ENCODE data around the gene USE1. TPM values are rescaled to one million over a fixed set of nuclear protein-coding genes. Genes with fewer than 3 reads are reported as not detected.

Gene USE1
- total and polyA plus RNA-seq, 9 of the 15 experiments (the other 6 are each of a cell fraction or from before 2014, with no cell fraction given), result 17.3 to 52.4 (median 34.0) TPM

- TF ChIP-seq TEAD4 (IDR thresholded peaks at IDR 0.05; ENCODE audit: low read length) (no peak), TEAD4 (CRISPR knock-in tag; IDR thresholded peaks at IDR 0.05; ENCODE audit: borderline replicate concordance) (peak; percentile 53; the same call in 1 of the 2 replicates), TCF7L2 (IDR thresholded peaks at IDR 0.05; ENCODE audit: low read depth, low read length) (no peak), ZNF740 (CRISPR knock-in tag; IDR thresholded peaks at IDR 0.05) (no peak; the same call in 1 of the 2 replicates), ZNF740 (tag; IDR thresholded peaks at IDR 0.05) (no peak), PYGO2 (tag; IDR thresholded peaks at IDR 0.05) (no peak), ZNF354B (CRISPR knock-in tag; IDR thresholded peaks at IDR 0.05) (no peak), TAF9B (IDR thresholded peaks at IDR 0.05; ENCODE audit: partially characterized antibody) (no peak), MLLT1 (IDR thresholded peaks at IDR 0.05) (no peak), MAFF (IDR thresholded peaks at IDR 0.05; ENCODE audit: low read length) (no peak), KDM4B (IDR thresholded peaks at IDR 0.05; ENCODE audit: borderline replicate concordance in 2 of 2, low read depth in 1 of 2) (no peak), ZFP91 (CRISPR knock-in tag; IDR thresholded peaks at IDR 0.05) (no peak), PPARD (CRISPR knock-in tag; IDR thresholded peaks at IDR 0.05) (no peak), ZNF12 (CRISPR knock-in tag; IDR thresholded peaks at IDR 0.05) (peak; percentile 63; the same call in 1 of the 2 replicates), ZBTB34 (CRISPR knock-in tag; IDR thresholded peaks at IDR 0.05) (no peak), ARID2 (IDR thresholded peaks at IDR 0.05) (no peak), FOXJ2 (tag; IDR thresholded peaks at IDR 0.05) (no peak), CLOCK (CRISPR knock-in tag; IDR thresholded peaks at IDR 0.05; ENCODE audit: borderline replicate concordance) (no peak), DACH1 (IDR thresholded peaks at IDR 0.05; ENCODE audit: partially characterized antibody) (no peak)
Observed at GRCh38 chr19:17235300-17235970, 20.3 kb downstream of the USE1 start (continued).

Data from K562 (cell line).